AG09309 (cell line): ENCODE results near the gene PRIM2.
"Not testable (repeated sequence)": the region's sequence is repeated elsewhere in the genome, so short reads cannot be mapped to it uniquely, and the experiment has no call there.

ENCODE experiments used
- DNase-seq: peaks from one replicate; pipeline ENCODE4 v3.0.0-alpha.2; 2010; ENCODE audit warnings: low read depth
- H3K4me3 ChIP-seq: 2 replicates; pipeline ENCODE4 v1.5.1; 2011; ENCODE audit warnings: mild to moderate bottlenecking, low read depth, low read length, moderate library complexity; ENCODE audit not compliant: control insufficient read depth
- CTCF ChIP-seq: IDR thresholded peaks from 2 replicates; pipeline ENCODE4 v1.5.1; 2011; ENCODE audit warnings: mild to moderate bottlenecking, low read depth, low read length, inconsistent platforms; ENCODE audit not compliant: insufficient read depth, control insufficient read depth; ENCODE audit errors: missing control alignments

PRIM2 gene

GRCh38 chr6:57392047-57392446 lies 74.6 kb downstream of the PRIM2 start:
- not testable (repeated sequence) for H3K4me3 ChIP-seq, DNase-seq

DNA sequence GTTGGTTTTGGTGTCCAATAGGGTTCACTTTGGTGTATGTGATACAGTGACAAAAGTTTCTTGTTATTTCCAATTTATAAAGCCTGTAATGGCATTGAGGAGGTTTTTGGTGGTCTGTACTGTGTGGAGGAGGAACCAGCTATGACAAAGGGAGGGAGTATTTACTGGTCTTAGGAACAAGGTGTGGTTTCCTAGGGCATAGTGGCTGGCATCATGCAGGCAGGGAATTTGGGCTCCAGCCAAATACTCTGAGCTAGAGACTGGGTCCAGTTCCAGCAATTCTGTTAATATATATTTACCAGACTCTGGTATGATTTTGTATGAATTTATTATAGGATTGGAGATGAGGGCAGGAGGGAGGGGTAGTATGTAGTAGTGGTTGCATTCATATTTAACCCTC lies 101.9 kb downstream of the PRIM2 start:
- not testable (repeated sequence) for H3K4me3 ChIP-seq, DNase-seq

DNA sequence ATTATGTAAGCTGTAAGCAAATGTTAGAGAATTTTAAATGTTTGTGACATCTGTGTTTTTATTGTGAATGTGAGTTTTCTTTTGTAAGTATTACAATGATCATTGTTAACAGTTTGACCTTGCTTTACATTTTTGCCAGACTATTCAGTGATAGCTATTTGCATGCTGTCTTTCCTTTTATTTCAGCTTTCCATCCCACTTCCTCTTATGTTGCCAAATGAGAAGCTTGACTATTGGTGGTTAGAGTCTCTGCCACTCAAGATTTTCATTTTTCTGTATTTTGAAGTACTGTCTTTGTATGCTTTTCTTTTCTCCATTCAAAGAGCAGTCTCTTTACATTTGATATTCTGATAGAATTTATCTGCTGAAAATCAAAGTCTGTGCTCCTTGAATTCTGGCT lies 104.1 kb downstream of the PRIM2 start:
- H3K4me3 ChIP-seq, result no peak overlapping the region
- no peak for DNase-seq
- no peak for TF ChIP-seq CTCF

GRCh38 chr6:57423468-57423867 lies 106.0 kb downstream of the PRIM2 start:
- no peak for TF ChIP-seq CTCF
- no peak overlapping the region for H3K4me3 ChIP-seq

DNA sequence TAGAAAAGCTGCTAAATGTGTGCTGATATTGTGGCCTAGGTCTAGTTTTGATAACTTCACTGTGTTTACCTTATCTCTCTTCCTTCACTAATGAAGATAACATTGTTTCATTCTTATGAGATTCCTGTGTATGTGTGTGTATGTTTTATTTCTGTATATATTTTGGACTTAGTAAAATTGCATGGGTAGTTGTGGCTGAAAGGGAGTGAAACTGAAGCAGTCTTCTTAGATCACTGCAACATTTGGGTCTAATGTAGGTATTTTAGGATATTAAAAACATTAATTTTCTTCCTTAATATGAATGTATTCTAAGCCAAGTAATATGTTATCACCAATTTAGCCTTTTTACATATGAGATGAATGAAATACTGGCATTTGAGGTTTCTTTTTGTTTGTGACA lies 114.3 kb downstream of the PRIM2 start:
- not testable (repeated sequence) for H3K4me3 ChIP-seq, DNase-seq

More at GRCh38 chr6:57423468-57423867, 106.0 kb downstream of the PRIM2 start:
- DNase-seq, result no peak

- no peak for TF ChIP-seq CTCF
- H3K4me3 ChIP-seq, result no peak overlapping the region
- peak; percentile 59 for DNase-seq
Observed at GRCh38 chr6:57432157-57432556, 114.7 kb downstream of the PRIM2 start.

GRCh38 chr6:57432919-57433684 lies 115.7 kb downstream of the PRIM2 start:
- no peak for DNase-seq
- no peak for TF ChIP-seq CTCF
- no peak overlapping the region for H3K4me3 ChIP-seq

- DNase-seq, H3K4me3 ChIP-seq: not testable (repeated sequence)
Observed at GRCh38 chr6:57433790-57434189, 116.4 kb downstream of the PRIM2 start.

DNA sequence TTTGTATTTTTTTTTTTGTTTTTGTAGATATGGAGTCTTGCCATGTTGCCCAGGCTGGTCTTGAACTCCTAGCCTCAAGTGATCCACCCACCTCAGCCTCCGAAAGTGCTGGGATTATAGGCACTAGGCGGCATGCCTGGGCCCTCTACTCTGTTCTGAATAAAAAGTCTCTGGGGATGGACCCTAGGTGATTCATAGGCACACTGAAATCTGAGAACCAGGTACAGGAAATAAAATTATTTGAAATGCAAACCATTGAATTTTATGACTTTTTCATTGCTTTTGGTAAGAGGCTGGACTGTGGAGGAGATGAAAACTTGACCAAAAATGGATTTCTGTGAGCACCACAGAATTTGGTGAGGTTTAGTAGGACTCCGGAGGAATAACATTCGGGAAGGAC lies 117.5 kb downstream of the PRIM2 start:
- no peak for DNase-seq
- no peak overlapping the region for H3K4me3 ChIP-seq
- TF ChIP-seq CTCF, result no peak
